ENCODE measurements around the gene SELENOT.
"Not testable (repeated sequence)": the region's sequence is repeated elsewhere in the genome, so short reads cannot be mapped to it uniquely, and the experiment has no call there.

Gene SELENOT

GRCh38 chr3:150588027-150588830 lies 14.9 kb upstream of the SELENOT start:
- Histone ChIP-seq H3K9ac (ENCODE audit: low read length in 5 of 5) (no peak overlapping the region), H3K4me3 (ENCODE audit: low read depth in 1 of 5, low read length in 5 of 5) (no peak overlapping the region), H3K27me3 (ENCODE audit: control insufficient read depth in 5 of 5, insufficient read depth in 4 of 5, low read length in 5 of 5) (no peaks in the 10 kb centered on the region), H3K36me3 (ENCODE audit: control insufficient read depth in 5 of 5, insufficient read depth in 5 of 5, low read length in 5 of 5) (peaks cover 10 to 30% (median 22%) of the 10 kb centered on the region in 5 donors), H3K4me1 (ENCODE audit: control insufficient read depth in 5 of 5, insufficient read depth in 5 of 5, low read length in 5 of 5) (no peaks in the 10 kb centered on the region), H3K9me3 (ENCODE audit: control insufficient read depth in 5 of 5, low read length in 5 of 5) (no peaks in the 10 kb centered on the region), H3K27ac (ENCODE audit: low read depth, low read length) (no peak overlapping the region)

- Histone ChIP-seq H3K4me1 (ENCODE audit: control insufficient read depth in 5 of 5, insufficient read depth in 5 of 5, low read length in 5 of 5) (no peaks in the 10 kb centered on the region), H3K4me3 (ENCODE audit: low read depth in 1 of 5, low read length in 5 of 5) (no peak overlapping the region), H3K9me3 (ENCODE audit: control insufficient read depth in 5 of 5, low read length in 5 of 5) (no peaks in the 10 kb centered on the region), H3K9ac (ENCODE audit: low read length in 5 of 5) (no peak overlapping the region), H3K36me3 (ENCODE audit: control insufficient read depth in 5 of 5, insufficient read depth in 5 of 5, low read length in 5 of 5) (peaks cover 4 to 17% (median 12%) of the 10 kb centered on the region in 5 donors), H3K27me3 (ENCODE audit: control insufficient read depth in 5 of 5, insufficient read depth in 4 of 5, low read length in 5 of 5) (no peaks in the 10 kb centered on the region), H3K27ac (ENCODE audit: low read depth, low read length) (no peak overlapping the region)
Measured at GRCh38 chr3:150589759-150590158, 13.4 kb upstream of the SELENOT start.

GRCh38 chr3:150594150-150594549 lies 9.0 kb upstream of the SELENOT start:
- Histone ChIP-seq H3K9ac (ENCODE audit: low read length in 5 of 5) (no peak overlapping the region), H3K4me1 (ENCODE audit: control insufficient read depth in 5 of 5, insufficient read depth in 5 of 5, low read length in 5 of 5) (no peaks in the 10 kb centered on the region), H3K36me3 (ENCODE audit: control insufficient read depth in 5 of 5, insufficient read depth in 5 of 5, low read length in 5 of 5) (no peaks in the 10 kb centered on the region), H3K4me3 (ENCODE audit: low read depth in 1 of 5, low read length in 5 of 5) (no peak overlapping the region), H3K27me3 (ENCODE audit: control insufficient read depth in 5 of 5, insufficient read depth in 4 of 5, low read length in 5 of 5) (no peaks in the 10 kb centered on the region), H3K9me3 (ENCODE audit: control insufficient read depth in 5 of 5, low read length in 5 of 5) (no peaks in the 10 kb centered on the region), H3K27ac (ENCODE audit: low read depth, low read length) (no peak overlapping the region)

GRCh38 chr3:150597646-150598045 lies 5.5 kb upstream of the SELENOT start:
- H3K27ac ChIP-seq (ENCODE audit: low read depth, low read length) = no peak overlapping the region
- peaks cover under 1 to 6% (median 5%) of the 10 kb centered on the region in 5 donors for H3K4me1 ChIP-seq (ENCODE audit: control insufficient read depth in 5 of 5, insufficient read depth in 5 of 5, low read length in 5 of 5)
- no peak overlapping the region for H3K4me3 ChIP-seq (ENCODE audit: low read depth in 1 of 5, low read length in 5 of 5)
- H3K27me3 ChIP-seq (ENCODE audit: control insufficient read depth in 5 of 5, insufficient read depth in 4 of 5, low read length in 5 of 5) = no peaks in the 10 kb centered on the region
- H3K36me3 ChIP-seq (ENCODE audit: control insufficient read depth in 5 of 5, insufficient read depth in 5 of 5, low read length in 5 of 5) = no peaks in the 10 kb centered on the region
- no peaks in the 10 kb centered on the region for H3K9me3 ChIP-seq (ENCODE audit: control insufficient read depth in 5 of 5, low read length in 5 of 5)
- no peak overlapping the region for H3K9ac ChIP-seq (ENCODE audit: low read length in 5 of 5)

- Histone ChIP-seq H3K4me1 (ENCODE audit: control insufficient read depth in 5 of 5, insufficient read depth in 5 of 5, low read length in 5 of 5) (peaks cover 6 to 20% (median 17%) of the 10 kb centered on the region in 5 donors), H3K9me3 (ENCODE audit: control insufficient read depth in 5 of 5, low read length in 5 of 5) (no peaks in the 10 kb centered on the region), H3K9ac (ENCODE audit: low read length in 5 of 5) (no peak overlapping the region), H3K4me3 (ENCODE audit: low read depth in 1 of 5, low read length in 5 of 5) (no peak overlapping the region), H3K27ac (ENCODE audit: low read depth, low read length) (no peak overlapping the region), H3K36me3 (ENCODE audit: control insufficient read depth in 5 of 5, insufficient read depth in 5 of 5, low read length in 5 of 5) (no peaks in the 10 kb centered on the region), H3K27me3 (ENCODE audit: control insufficient read depth in 5 of 5, insufficient read depth in 4 of 5, low read length in 5 of 5) (no peaks in the 10 kb centered on the region)
Measured at GRCh38 chr3:150599611-150600297, 3.4 kb upstream of the SELENOT start.

GRCh38 chr3:150600647-150601530 lies 2.2 kb upstream of the SELENOT start:
- H3K9ac ChIP-seq (ENCODE audit: low read length in 5 of 5); H3K4me3 ChIP-seq (ENCODE audit: low read depth in 1 of 5, low read length in 5 of 5); H3K27ac ChIP-seq (ENCODE audit: low read depth, low read length); H3K27me3 ChIP-seq (ENCODE audit: control insufficient read depth in 5 of 5, insufficient read depth in 4 of 5, low read length in 5 of 5); H3K9me3 ChIP-seq (ENCODE audit: control insufficient read depth in 5 of 5, low read length in 5 of 5); H3K36me3 ChIP-seq (ENCODE audit: control insufficient read depth in 5 of 5, insufficient read depth in 5 of 5, low read length in 5 of 5): not testable (repeated sequence)
- peaks cover 6 to 22% (median 17%) of the 10 kb centered on the region in 5 donors for H3K4me1 ChIP-seq (ENCODE audit: control insufficient read depth in 5 of 5, insufficient read depth in 5 of 5, low read length in 5 of 5)

GRCh38 chr3:150602426-150603152 lies 532 bp upstream of the SELENOT start:
- Histone ChIP-seq H3K27ac (ENCODE audit: low read depth, low read length) (peak overlapping the region; percentile 96), H3K9ac (ENCODE audit: low read length in 5 of 5) (peak overlapping the region; percentile 26 to 97 (median 93)), H3K9me3 (ENCODE audit: control insufficient read depth in 5 of 5, low read length in 5 of 5) (no peaks in the 10 kb centered on the region), H3K4me3 (ENCODE audit: low read depth in 1 of 5, low read length in 5 of 5) (peak overlapping the region; percentile 70 to 95 (median 94)), H3K27me3 (ENCODE audit: control insufficient read depth in 5 of 5, insufficient read depth in 4 of 5, low read length in 5 of 5) (no peaks in the 10 kb centered on the region), H3K4me1 (ENCODE audit: control insufficient read depth in 5 of 5, insufficient read depth in 5 of 5, low read length in 5 of 5) (peaks cover 6 to 22% (median 20%) of the 10 kb centered on the region in 5 donors), H3K36me3 (ENCODE audit: control insufficient read depth in 5 of 5, insufficient read depth in 5 of 5, low read length in 5 of 5) (no peaks in the 10 kb centered on the region)

- Histone ChIP-seq H3K9me3 (ENCODE audit: control insufficient read depth in 5 of 5, low read length in 5 of 5) (no peaks in the 10 kb centered on the region), H3K36me3 (ENCODE audit: control insufficient read depth in 5 of 5, insufficient read depth in 5 of 5, low read length in 5 of 5) (no peaks in the 10 kb centered on the region), H3K4me3 (ENCODE audit: low read depth in 1 of 5, low read length in 5 of 5) (peak overlapping the region; percentile 70 to 95 (median 94)), H3K9ac (ENCODE audit: low read length in 5 of 5) (peak overlapping the region; percentile 87 to 97 (median 96)), H3K27me3 (ENCODE audit: control insufficient read depth in 5 of 5, insufficient read depth in 4 of 5, low read length in 5 of 5) (no peaks in the 10 kb centered on the region), H3K27ac (ENCODE audit: low read depth, low read length) (peak overlapping the region; percentile 96), H3K4me1 (ENCODE audit: control insufficient read depth in 5 of 5, insufficient read depth in 5 of 5, low read length in 5 of 5) (peaks cover 6 to 26% (median 20%) of the 10 kb centered on the region in 5 donors)
Measured at GRCh38 chr3:150603980-150604319, 829 bp downstream of the SELENOT start.

GRCh38 chr3:150605998-150606641 lies 3.0 kb downstream of the SELENOT start:
- Histone ChIP-seq H3K27ac (ENCODE audit: low read depth, low read length) (no peak overlapping the region), H3K27me3 (ENCODE audit: control insufficient read depth in 5 of 5, insufficient read depth in 4 of 5, low read length in 5 of 5) (no peaks in the 10 kb centered on the region), H3K4me1 (ENCODE audit: control insufficient read depth in 5 of 5, insufficient read depth in 5 of 5, low read length in 5 of 5) (peaks cover 6 to 26% (median 20%) of the 10 kb centered on the region in 5 donors), H3K4me3 (ENCODE audit: low read depth in 1 of 5, low read length in 5 of 5) (no peak overlapping the region), H3K36me3 (ENCODE audit: control insufficient read depth in 5 of 5, insufficient read depth in 5 of 5, low read length in 5 of 5) (no peaks in the 10 kb centered on the region), H3K9ac (ENCODE audit: low read length in 5 of 5) (no peak overlapping the region), H3K9me3 (ENCODE audit: control insufficient read depth in 5 of 5, low read length in 5 of 5) (no peaks in the 10 kb centered on the region)
